ENCODE measurements around the gene ATP8A2. TPM values are rescaled to one million over a fixed set of nuclear protein-coding genes. Genes with fewer than 3 reads are reported as not detected.
"Not testable (repeated sequence)": the region's sequence is repeated elsewhere in the genome, so short reads cannot be mapped to it uniquely, and the experiment has no call there.

The ATP8A2 gene
- total RNA-seq, 4 donors from 2014 or later: not detected

- no peaks in the 10 kb centered on the region for H3K9me3 ChIP-seq
- H3K4me3 ChIP-seq: no peak overlapping the region
- no peaks in the 10 kb centered on the region for H3K4me1 ChIP-seq
- ATAC-seq: no peak
- TF ChIP-seq POLR2A (IDR thresholded peaks at IDR 0.05) (no peak), CTCF (IDR thresholded peaks at IDR 0.05 in 4 of 5, conservative IDR thresholded peaks at IDR 0.05 in 1 of 5) (no peak)
- no peaks in the 10 kb centered on the region for H3K36me3 ChIP-seq
- intact Hi-C loops (cut with DNase I; ENCODE audit: low total_unique reads): no loop called here
- no peak overlapping the region for H3K27ac ChIP-seq
- peaks cover 0 to 4% (median 0%) of the 10 kb centered on the region in 3 donors for H3K27me3 ChIP-seq
- no peak for DNase-seq
- in situ Hi-C loops (cut with MboI; ENCODE audit: low sequenced_read_pairs in 4 of 4): no loop called here
Measured at GRCh38 chr13:25353344-25353743, 18.4 kb upstream of the ATP8A2 start.

DNA sequence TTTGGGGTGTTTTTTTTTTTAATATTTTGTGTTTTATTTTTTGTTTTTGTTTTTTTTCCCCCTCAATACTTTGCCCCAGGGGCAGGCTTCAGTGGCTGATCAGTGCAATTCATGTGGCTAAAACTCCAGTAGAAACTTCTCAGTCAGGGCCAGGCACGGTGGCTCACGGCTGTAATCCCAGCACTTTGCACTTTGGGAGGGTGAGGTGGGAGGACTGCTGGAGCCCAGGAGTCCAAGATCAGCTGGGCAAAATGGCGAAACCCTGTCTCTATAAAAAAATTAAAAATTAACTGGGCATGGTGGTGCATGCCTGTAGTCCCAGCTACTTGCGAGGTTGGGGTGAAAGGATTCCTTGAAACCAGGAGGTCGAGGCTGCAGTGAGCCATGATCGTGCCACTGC, 17.4 kb upstream of the ATP8A2 start:
- ATAC-seq (no peak), DNase-seq (no peak)
- no peaks in the 10 kb centered on the region for H3K36me3 ChIP-seq
- H3K27ac ChIP-seq: no peak overlapping the region
- H3K9me3 ChIP-seq: no peaks in the 10 kb centered on the region
- TF ChIP-seq CTCF (IDR thresholded peaks at IDR 0.05 in 4 of 5, conservative IDR thresholded peaks at IDR 0.05 in 1 of 5) (no peak), POLR2A (IDR thresholded peaks at IDR 0.05) (no peak)
- in situ Hi-C loops (cut with MboI; ENCODE audit: low sequenced_read_pairs in 4 of 4): no loop called here
- peaks cover 0 to 4% (median 0%) of the 10 kb centered on the region in 3 donors for H3K27me3 ChIP-seq
- intact Hi-C loops (cut with DNase I; ENCODE audit: low total_unique reads): no loop called here
- no peak overlapping the region for H3K4me3 ChIP-seq
- no peaks in the 10 kb centered on the region for H3K4me1 ChIP-seq

GRCh38 chr13:25360443-25360842, 11.3 kb upstream of the ATP8A2 start:
- in situ Hi-C loops (cut with MboI; ENCODE audit: low sequenced_read_pairs in 4 of 4); H3K4me1 ChIP-seq; H3K27me3 ChIP-seq; H3K27ac ChIP-seq; H3K36me3 ChIP-seq; intact Hi-C loops (cut with DNase I; ENCODE audit: low total_unique reads); H3K4me3 ChIP-seq; DNase-seq; ATAC-seq; H3K9me3 ChIP-seq: not testable (repeated sequence)

GRCh38 chr13:25365720-25366235, 6.0 kb upstream of the ATP8A2 start:
- intact Hi-C loops (cut with DNase I; ENCODE audit: low total_unique reads) (no loop called here), in situ Hi-C loops (cut with MboI; ENCODE audit: low sequenced_read_pairs in 4 of 4) (no loop called here)
- TF ChIP-seq POLR2A (IDR thresholded peaks at IDR 0.05): no peak
- no peak for TF ChIP-seq CTCF (IDR thresholded peaks at IDR 0.05 in 4 of 5, conservative IDR thresholded peaks at IDR 0.05 in 1 of 5)
- Histone ChIP-seq H3K27ac (no peak overlapping the region), H3K27me3 (peaks cover 3 to 18% (median 13%) of the 10 kb centered on the region in 3 donors), H3K4me3 (no peak overlapping the region), H3K4me1 (no peaks in the 10 kb centered on the region), H3K36me3 (no peaks in the 10 kb centered on the region), H3K9me3 (no peaks in the 10 kb centered on the region)
- ATAC-seq (no peak), DNase-seq (no peak)

GRCh38 chr13:25371158-25371874, 458 bp upstream of the ATP8A2 start:
- H3K4me3 ChIP-seq: no peak overlapping the region
- ATAC-seq (no peak), DNase-seq (no peak)
- intact Hi-C loops (cut with DNase I; ENCODE audit: low total_unique reads) (no loop called here), in situ Hi-C loops (cut with MboI; ENCODE audit: low sequenced_read_pairs in 4 of 4) (no loop called here)
- H3K4me1 ChIP-seq: no peaks in the 10 kb centered on the region
- no peaks in the 10 kb centered on the region for H3K9me3 ChIP-seq
- peaks cover 23 to 56% (median 48%) of the 10 kb centered on the region in 3 donors for H3K27me3 ChIP-seq
- no peaks in the 10 kb centered on the region for H3K36me3 ChIP-seq
- TF ChIP-seq CTCF (IDR thresholded peaks at IDR 0.05 in 4 of 5, conservative IDR thresholded peaks at IDR 0.05 in 1 of 5) (no peak), POLR2A (IDR thresholded peaks at IDR 0.05) (no peak)
- no peak overlapping the region for H3K27ac ChIP-seq
